HEK293 (cell line): ENCODE results near the gene PDP2.

ENCODE experiments used
- CTCF ChIP-seq: fragments of 450-650 bp; formaldehyde crosslinking; IDR thresholded peaks from 2 replicates; pipeline ENCODE4 v1.5.1; 2016; ENCODE audit warnings: missing biosample characterization, missing genetic modification characterization
- HOXA7 ChIP-seq: sonication (generic); formaldehyde crosslinking; IDR thresholded peaks from 2 replicates; pipeline ENCODE4 v1.8.1; 2022; ENCODE audit warnings: missing genetic modification reagents, borderline replicate concordance
- MEIS1 ChIP-seq: sonication (generic); formaldehyde crosslinking; IDR thresholded peaks from 2 replicates; pipeline ENCODE4 v1.8.1; 2022; ENCODE audit warnings: missing genetic modification reagents, mild to moderate bottlenecking, borderline replicate concordance
- ZBTB8A ChIP-seq: fragments of 450-650 bp; formaldehyde crosslinking; IDR thresholded peaks from 2 replicates; pipeline ENCODE4 v1.5.1; 2016; ENCODE audit warnings: missing biosample characterization, missing genetic modification characterization
- ZFP37 ChIP-seq: fragments of 450-650 bp; formaldehyde crosslinking; IDR thresholded peaks from 2 replicates; pipeline ENCODE4 v1.5.1; 2016; ENCODE audit warnings: missing biosample characterization, missing genetic modification characterization
- ZNF10 ChIP-seq: fragments of 450-650 bp; formaldehyde crosslinking; IDR thresholded peaks from 2 replicates; pipeline ENCODE4 v1.5.1; 2017; ENCODE audit warnings: missing biosample characterization, missing genetic modification characterization
- ZNF18 ChIP-seq: fragments of 450-650 bp; formaldehyde crosslinking; IDR thresholded peaks from 2 replicates; pipeline ENCODE4 v1.5.1; 2016; ENCODE audit warnings: missing biosample characterization, missing genetic modification characterization
- ZNF404 ChIP-seq: fragments of 450-650 bp; formaldehyde crosslinking; IDR thresholded peaks from 2 replicates; pipeline ENCODE4 v1.5.1; 2017; ENCODE audit warnings: missing biosample characterization, missing genetic modification characterization
- ZNF433 ChIP-seq: fragments of 450-650 bp; formaldehyde crosslinking; IDR thresholded peaks from 2 replicates; pipeline ENCODE4 v1.5.1; 2016; ENCODE audit warnings: missing biosample characterization, missing genetic modification characterization, low read depth
- ZNF510 ChIP-seq: fragments of 450-650 bp; formaldehyde crosslinking; IDR thresholded peaks from 2 replicates; pipeline ENCODE4 v1.5.1; 2018; ENCODE audit warnings: mild to moderate bottlenecking, missing genetic modification characterization, missing biosample characterization; ENCODE audit not compliant: insufficient replicate concordance
- ZNF561 ChIP-seq: fragments of 450-650 bp; IDR thresholded peaks from 2 replicates; pipeline ENCODE4 v1.5.1; 2018; ENCODE audit warnings: missing biosample characterization, missing genetic modification characterization, borderline replicate concordance
- ZNF785 ChIP-seq: fragments of 450-650 bp; formaldehyde crosslinking; IDR thresholded peaks from 2 replicates; pipeline ENCODE4 v1.5.1; 2016; ENCODE audit warnings: missing biosample characterization, missing genetic modification characterization

- TF ChIP-seq HOXA7: no peak
- TF ChIP-seq ZNF433 (tag by site-specific recombination): no peak
- no peak for TF ChIP-seq CTCF (tag by site-specific recombination)
- TF ChIP-seq ZFP37 (tag by site-specific recombination): no peak
- TF ChIP-seq ZNF561 (tag by site-specific recombination): no peak
- TF ChIP-seq ZNF510 (tag by site-specific recombination): no peak
- TF ChIP-seq MEIS1 (CRISPR knock-in tag): no peak
- TF ChIP-seq ZNF18: no peak
- TF ChIP-seq ZNF404 (tag by site-specific recombination): no peak
- TF ChIP-seq ZBTB8A: no peak
- TF ChIP-seq ZNF785 (tag by site-specific recombination): no peak
- TF ChIP-seq ZNF10 (tag by site-specific recombination): no peak
Measured at GRCh38 chr16:66844342-66845079, 35.8 kb upstream of the PDP2 start, which contains the start of gene CA7.
